Mesendoderm (in vitro differentiated cells): ENCODE data around the gene TNFRSF1B.

ENCODE experiments used
- DNase-seq: peaks from one replicate; pipeline ENCODE4 v3.0.0; 2013
- H2AK5ac ChIP-seq: 2 replicates; pipeline ENCODE4 v1.6.1; 2013; ENCODE audit warnings: low read length, inconsistent platforms
- H2BK120ac ChIP-seq: 2 replicates; pipeline ENCODE4 v1.6.1; 2013; ENCODE audit warnings: low read depth, mild to moderate bottlenecking, low read length, moderate library complexity, mixed read lengths
- H2BK15ac ChIP-seq: replicated peaks from 2 replicates; pipeline ENCODE4 v1.6.1; 2013; ENCODE audit warnings: low read depth, mild to moderate bottlenecking, moderate library complexity
- H2BK5ac ChIP-seq: 2 replicates; pipeline ENCODE4 v1.6.1; 2013; ENCODE audit warnings: low read length, inconsistent platforms
- H3K18ac ChIP-seq: 2 replicates; pipeline ENCODE4 v1.6.1; 2013; ENCODE audit warnings: mild to moderate bottlenecking, low read length, mixed read lengths
- H3K23ac ChIP-seq: one replicate; pipeline ENCODE4 v1.6.1; 2013; ENCODE audit warnings: low read length
- H3K27ac ChIP-seq: 2 replicates; pipeline ENCODE4 v1.5.1; 2013; ENCODE audit warnings: low read depth, mild to moderate bottlenecking, inconsistent platforms, low read length, moderate library complexity
- H3K27me3 ChIP-seq: 2 replicates; pipeline ENCODE4 v1.6.1; 2013; ENCODE audit warnings: low read length, control low read depth, mild to moderate bottlenecking, inconsistent platforms; ENCODE audit not compliant: insufficient read depth, poor library complexity
- H3K36me3 ChIP-seq: 2 replicates; pipeline ENCODE4 v1.6.1; 2013; ENCODE audit warnings: low read length, inconsistent platforms; ENCODE audit not compliant: control insufficient read depth, insufficient read depth
- H3K4ac ChIP-seq: one replicate; pipeline ENCODE4 v1.6.1; 2013; ENCODE audit warnings: low read depth, mild to moderate bottlenecking, low read length, moderate library complexity
- H3K4me1 ChIP-seq: 2 replicates; pipeline ENCODE4 v1.6.1; 2013; ENCODE audit warnings: low read depth, low read length, inconsistent platforms; ENCODE audit not compliant: control insufficient read depth
- H3K4me2 ChIP-seq: 2 replicates; pipeline ENCODE4 v1.6.1; 2013; ENCODE audit warnings: low read length
- H3K4me3 ChIP-seq: 2 replicates; pipeline ENCODE4 v1.5.1; 2013; ENCODE audit warnings: mild to moderate bottlenecking, low read length
- H3K56ac ChIP-seq: one replicate; pipeline ENCODE4 v1.6.1; 2013; ENCODE audit warnings: low read length
- H3K79me1 ChIP-seq: 2 replicates; pipeline ENCODE4 v1.6.1; 2013; ENCODE audit warnings: low read length, inconsistent platforms
- H3K79me2 ChIP-seq: 2 replicates; pipeline ENCODE4 v1.6.1; 2013; ENCODE audit warnings: mild to moderate bottlenecking, low read length; ENCODE audit not compliant: control insufficient read depth, insufficient read depth
- H3K9ac ChIP-seq: 2 replicates; pipeline ENCODE4 v1.6.1; 2013; ENCODE audit warnings: low read length, inconsistent platforms
- H4K5ac ChIP-seq: one replicate; pipeline ENCODE4 v1.6.1; 2013; ENCODE audit warnings: low read length
- H4K8ac ChIP-seq: one replicate; pipeline ENCODE4 v1.6.1; 2013; ENCODE audit warnings: low read depth, mild to moderate bottlenecking, control low read depth, low read length, moderate library complexity
- WGBS: extraction: QIAGEN DNeasy Blood & Tissue Kit; methylation state at CpG from one replicate; pipeline ENCODE4 v1.1.7; 2013; ENCODE audit warnings: low lambda C conversion rate, missing lambda C conversion rate; ENCODE audit not compliant: insufficient coverage; ENCODE audit errors: extremely low coverage; 5-methylcytosine and 5-hydroxymethylcytosine counted together

TNFRSF1B gene

DNA sequence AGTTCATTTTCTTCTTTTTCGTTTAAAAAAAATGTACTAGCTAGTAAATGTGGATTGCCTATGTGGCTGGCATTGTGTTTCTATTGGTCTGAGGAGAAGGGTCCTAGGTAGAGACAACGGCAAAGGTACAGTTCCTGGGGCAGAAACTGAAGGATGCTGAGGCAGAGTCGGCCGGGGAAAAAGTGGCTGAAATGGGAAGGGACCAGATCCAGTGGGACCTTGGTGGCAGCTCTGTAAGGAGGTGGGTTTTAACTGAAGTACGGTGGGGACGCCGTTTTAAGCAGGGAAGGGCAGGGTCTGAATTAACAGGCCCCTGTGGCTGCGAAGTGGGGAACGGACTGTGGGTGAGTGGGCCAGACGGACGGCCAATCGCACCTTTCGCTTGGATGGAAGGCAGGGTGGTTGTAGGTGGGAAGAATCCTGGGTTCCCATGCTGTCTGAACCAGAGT, 62.6 kb downstream of the TNFRSF1B start:
- H3K4me3 ChIP-seq, result no peak overlapping the region
- peaks cover 4% of the 10 kb centered on the region for H3K79me2 ChIP-seq
- peak overlapping the region; percentile 37 for H3K9ac ChIP-seq
- H3K23ac ChIP-seq, result no peak overlapping the region
- no peak overlapping the region for H3K4me2 ChIP-seq
- no peak overlapping the region for H3K4ac ChIP-seq
- no peak overlapping the region for H3K18ac ChIP-seq
- peaks cover 5% of the 10 kb centered on the region for H3K79me1 ChIP-seq
- no peak overlapping the region for H2AK5ac ChIP-seq
- DNase-seq, result no peak
- no CpG with 5 or more reads among the region's 13 CpGs for WGBS
- H3K56ac ChIP-seq, result peak overlapping the region; percentile 83
- H2BK5ac ChIP-seq, result no peak overlapping the region
- H3K36me3 ChIP-seq, result no peaks in the 10 kb centered on the region
- no peak overlapping the region for H4K5ac ChIP-seq
- H3K4me1 ChIP-seq, result no peaks in the 10 kb centered on the region
- no peak overlapping the region for H2BK120ac ChIP-seq
- no peaks in the 10 kb centered on the region for H3K27me3 ChIP-seq
- H3K27ac ChIP-seq, result no peak overlapping the region
- no peak overlapping the region for H4K8ac ChIP-seq
- H2BK15ac ChIP-seq, result no peak overlapping the region

DNA sequence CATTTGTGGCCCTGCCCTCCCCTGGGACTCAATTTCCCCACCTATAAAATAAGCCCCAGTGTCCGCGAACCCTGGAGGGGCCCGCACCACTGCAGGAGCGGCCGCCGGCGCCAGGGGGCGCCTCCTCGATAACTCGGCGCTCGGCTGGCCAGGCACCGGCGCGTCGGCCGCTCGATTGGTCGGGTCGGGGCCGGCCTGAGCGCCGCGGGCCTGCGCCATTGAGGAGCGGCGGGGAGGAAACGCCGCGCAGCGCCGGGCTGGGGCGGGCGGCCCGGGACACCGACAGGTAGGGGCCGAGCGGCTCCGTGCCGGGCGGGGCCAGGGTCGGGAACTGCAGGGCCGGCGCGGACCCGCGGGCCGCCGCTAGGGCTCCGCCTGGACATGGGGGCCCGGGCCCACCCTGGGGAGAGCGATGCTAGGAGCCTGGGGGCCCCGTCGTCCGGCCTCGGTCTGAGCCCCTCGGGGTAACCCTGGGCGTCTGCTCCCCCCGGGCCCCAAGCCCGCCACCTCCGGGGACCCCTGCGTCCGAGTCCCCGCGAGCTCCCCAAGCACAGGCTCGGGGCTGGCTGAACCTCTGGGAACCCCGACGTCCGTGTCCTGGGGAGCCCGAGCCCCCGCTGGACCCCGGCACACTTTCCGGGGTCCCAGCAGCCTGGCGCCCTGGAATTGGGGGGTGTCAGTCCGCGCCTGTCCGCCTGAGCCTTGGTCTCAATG, 63.2 kb downstream of the TNFRSF1B start, which contains the start of gene VPS13D:
Gene VPS13D, plus strand, starts transcription at position 196 of the 714 bp plus-strand sequence. CDS start 4,237 bp downstream, outside the sequence.
- no CpG with 5 or more reads among the region's 77 CpGs for WGBS
- Histone ChIP-seq H3K4me3 (peak within 1 kb of the TSS; percentile 61), H2BK5ac (no peak within 1 kb of the TSS), H2BK15ac (no peak within 1 kb of the TSS), H4K5ac (no peak within 1 kb of the TSS), H2BK120ac (no peak within 1 kb of the TSS), H3K56ac (peak within 1 kb of the TSS; percentile 89), H3K27me3 (no peaks in the 10 kb centered on the region), H3K27ac (no peak within 1 kb of the TSS), H3K18ac (peak within 1 kb of the TSS; percentile 77), H3K9ac (peak within 1 kb of the TSS; percentile 72), H2AK5ac (no peak within 1 kb of the TSS), H3K79me2 (peaks cover 4% of the 10 kb centered on the region), H4K8ac (peak within 1 kb of the TSS; percentile 58), H3K4ac (peak within 1 kb of the TSS; percentile 28), H3K4me2 (peak within 1 kb of the TSS; percentile 73), H3K36me3 (no peaks in the 10 kb centered on the region), H3K79me1 (peaks cover 5% of the 10 kb centered on the region), H3K23ac (no peak within 1 kb of the TSS), H3K4me1 (no peaks in the 10 kb centered on the region)
- peak; percentile 83 for DNase-seq

DNA sequence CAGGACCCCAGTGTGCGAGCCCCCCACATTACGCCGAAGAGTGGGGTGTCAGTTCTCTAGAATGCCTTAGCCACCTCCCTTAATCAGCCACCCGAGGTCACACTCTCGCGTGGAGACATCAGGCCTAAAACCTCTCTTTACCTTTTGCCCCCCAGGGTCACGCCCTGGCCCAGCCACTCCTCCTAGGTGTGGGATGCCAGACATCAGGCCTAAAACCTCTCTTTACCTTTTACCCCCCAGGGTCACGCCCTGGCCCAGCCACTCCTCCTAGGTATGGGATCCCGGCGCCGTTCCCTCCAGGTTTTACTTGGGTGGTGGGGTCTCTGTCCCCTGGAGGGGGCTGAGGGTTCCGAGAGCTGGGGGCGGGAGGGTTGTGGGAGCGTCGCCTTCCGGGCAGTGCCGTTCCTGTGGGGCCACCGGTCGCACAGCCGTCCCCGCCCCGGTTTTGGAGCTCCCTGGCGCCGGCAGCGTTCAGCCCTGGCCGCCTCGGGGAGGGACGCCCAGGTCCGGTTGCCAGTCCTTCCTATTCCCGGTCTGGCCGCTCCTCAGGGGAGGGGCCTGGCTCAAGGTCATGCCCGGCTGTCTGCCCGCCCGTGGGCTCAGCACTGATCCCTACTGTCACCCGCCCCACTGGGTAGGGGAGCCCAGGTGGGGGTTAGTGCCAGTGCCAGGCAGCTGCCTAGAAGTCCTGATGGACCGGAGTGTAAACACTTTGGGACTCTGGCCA, 63.9 kb downstream of the TNFRSF1B start:
- H2AK5ac ChIP-seq, result no peak overlapping the region
- no CpG with 5 or more reads among the region's 36 CpGs for WGBS
- H2BK15ac ChIP-seq, result no peak overlapping the region
- peak overlapping the region; percentile 73 for H3K4me2 ChIP-seq
- no peak overlapping the region for H2BK120ac ChIP-seq
- no peak overlapping the region for H4K8ac ChIP-seq
- H3K9ac ChIP-seq, result peak overlapping the region; percentile 72
- peak overlapping the region; percentile 61 for H3K4me3 ChIP-seq
- H3K18ac ChIP-seq, result peak overlapping the region; percentile 77
- H3K4me1 ChIP-seq, result no peaks in the 10 kb centered on the region
- H3K56ac ChIP-seq, result peak overlapping the region; percentile 89
- H3K79me1 ChIP-seq, result peaks cover 5% of the 10 kb centered on the region
- H2BK5ac ChIP-seq, result no peak overlapping the region
- peaks cover 4% of the 10 kb centered on the region for H3K79me2 ChIP-seq
- no peaks in the 10 kb centered on the region for H3K27me3 ChIP-seq
- H3K4ac ChIP-seq, result no peak overlapping the region
- no peak overlapping the region for H4K5ac ChIP-seq
- DNase-seq, result peak; percentile 29
- H3K23ac ChIP-seq, result no peak overlapping the region
- H3K36me3 ChIP-seq, result no peaks in the 10 kb centered on the region
- no peak overlapping the region for H3K27ac ChIP-seq

DNA sequence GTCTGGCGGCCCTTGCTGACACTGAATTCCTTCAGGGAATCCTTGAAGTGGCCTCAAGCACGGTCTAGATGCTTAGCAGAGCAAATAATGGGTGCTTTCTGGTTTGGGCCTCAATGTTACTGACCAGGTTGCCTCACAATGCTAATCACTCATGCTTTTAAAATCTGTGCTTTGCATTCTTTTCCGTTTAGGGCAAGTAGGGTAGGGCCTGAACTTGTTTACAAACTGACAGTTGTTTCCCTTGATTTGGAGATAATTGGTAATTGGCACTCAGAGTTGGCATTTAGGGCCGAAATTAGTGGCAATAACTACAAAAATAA, 64.4 kb downstream of the TNFRSF1B start:
- peak; percentile 20 for DNase-seq
- no peak overlapping the region for H3K4me3 ChIP-seq
- H3K27me3 ChIP-seq, result no peaks in the 10 kb centered on the region
- no peak overlapping the region for H2AK5ac ChIP-seq
- H4K8ac ChIP-seq, result no peak overlapping the region
- no peak overlapping the region for H2BK5ac ChIP-seq
- no peak overlapping the region for H2BK15ac ChIP-seq
- H4K5ac ChIP-seq, result no peak overlapping the region
- peak overlapping the region; percentile 89 for H3K56ac ChIP-seq
- no peak overlapping the region for H3K18ac ChIP-seq
- H3K79me1 ChIP-seq, result peaks cover 5% of the 10 kb centered on the region
- no CpG with 5 or more reads among the region's 4 CpGs for WGBS
- H3K4ac ChIP-seq, result no peak overlapping the region
- H3K4me2 ChIP-seq, result peak overlapping the region; percentile 73
- H3K27ac ChIP-seq, result no peak overlapping the region
- H2BK120ac ChIP-seq, result no peak overlapping the region
- peaks cover 4% of the 10 kb centered on the region for H3K79me2 ChIP-seq
- H3K4me1 ChIP-seq, result no peaks in the 10 kb centered on the region
- H3K36me3 ChIP-seq, result no peaks in the 10 kb centered on the region
- H3K9ac ChIP-seq, result peak overlapping the region; percentile 72
- no peak overlapping the region for H3K23ac ChIP-seq

DNA sequence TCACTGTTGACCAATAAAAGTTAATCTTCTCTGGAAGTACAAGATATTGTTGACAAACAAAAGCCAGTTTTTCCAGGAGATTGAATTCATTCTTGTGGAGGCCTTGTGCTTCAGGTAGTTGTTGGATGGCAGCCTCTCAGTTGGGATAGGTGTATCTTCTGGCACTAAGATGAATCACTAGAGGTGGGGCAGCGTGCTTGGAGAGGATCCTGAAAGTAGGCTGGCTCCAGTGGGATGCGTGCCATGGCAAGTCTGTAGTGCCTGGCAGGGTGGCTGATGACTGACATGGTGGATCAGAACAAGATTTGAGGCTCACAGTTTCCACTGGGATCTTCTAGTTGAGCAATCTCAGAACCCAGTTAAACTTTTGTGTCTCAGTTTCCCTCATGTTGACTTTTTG, 65.4 kb downstream of the TNFRSF1B start:
- no peak overlapping the region for H3K4me3 ChIP-seq
- H3K36me3 ChIP-seq, result no peaks in the 10 kb centered on the region
- H3K4me2 ChIP-seq, result no peak overlapping the region
- H2BK120ac ChIP-seq, result no peak overlapping the region
- no peak overlapping the region for H3K18ac ChIP-seq
- no peak overlapping the region for H2BK15ac ChIP-seq
- no peak overlapping the region for H2BK5ac ChIP-seq
- DNase-seq, result no peak
- H3K79me2 ChIP-seq, result peaks cover 4% of the 10 kb centered on the region
- H3K56ac ChIP-seq, result no peak overlapping the region
- peaks cover 5% of the 10 kb centered on the region for H3K79me1 ChIP-seq
- no peak overlapping the region for H3K23ac ChIP-seq
- H2AK5ac ChIP-seq, result no peak overlapping the region
- H3K27ac ChIP-seq, result no peak overlapping the region
- H3K9ac ChIP-seq, result no peak overlapping the region
- H4K8ac ChIP-seq, result no peak overlapping the region
- H4K5ac ChIP-seq, result no peak overlapping the region
- H3K27me3 ChIP-seq, result no peaks in the 10 kb centered on the region
- H3K4me1 ChIP-seq, result no peaks in the 10 kb centered on the region
- WGBS, result no CpG with 5 or more reads among the region's 2 CpGs
- H3K4ac ChIP-seq, result no peak overlapping the region
